NT2/D1 (cell line): ENCODE measurements around the gene GPSM1.
A peak's percentile ranks its signal among the peaks of the same experiment; 100 is the strongest.

Source experiments
- DNase-seq: peaks from one replicate; pipeline ENCODE4 v3.0.0-alpha.2; 2011; ENCODE audit warnings: low read depth, low spot score
- H3K27me3 ChIP-seq: 2 replicates; pipeline ENCODE4 v1.6.0; 2011; ENCODE audit warnings: mild to moderate bottlenecking; ENCODE audit not compliant: insufficient read length, insufficient read depth
- H3K36me3 ChIP-seq: 2 replicates; pipeline ENCODE4 v1.6.1; 2011; ENCODE audit warnings: mild to moderate bottlenecking, low read length, mixed read lengths; ENCODE audit not compliant: insufficient read depth, insufficient read length
- H3K4me1 ChIP-seq: 2 replicates; pipeline ENCODE4 v1.5.1; 2011; ENCODE audit not compliant: insufficient read depth, insufficient read length
- H3K4me3 ChIP-seq: 2 replicates; pipeline ENCODE4 v1.5.1; 2011; ENCODE audit warnings: low read depth; ENCODE audit not compliant: insufficient read length
- H3K9ac ChIP-seq: 2 replicates; pipeline ENCODE4 v1.6.0; 2011; ENCODE audit warnings: low read depth; ENCODE audit not compliant: insufficient read length
- H3K9me3 ChIP-seq: 2 replicates; pipeline ENCODE4 v1.5.1; 2011; ENCODE audit warnings: mild to moderate bottlenecking, low read length; ENCODE audit not compliant: insufficient read depth
- SUZ12 ChIP-seq: IDR thresholded peaks from 2 replicates; pipeline ENCODE4 v1.6.1; 2011; ENCODE audit not compliant: insufficient read length, insufficient read depth; ENCODE audit errors: extremely low read depth
- YY1 ChIP-seq: IDR thresholded peaks from 2 replicates; pipeline ENCODE4 v1.6.1; 2011; ENCODE audit not compliant: insufficient read length, insufficient read depth
- ZNF274 ChIP-seq: IDR thresholded peaks from 2 replicates; pipeline ENCODE4 v1.6.1; 2011; ENCODE audit warnings: mild to moderate bottlenecking, low read depth, low read length

Gene GPSM1

GRCh38 chr9:136370687-136371532, 43.6 kb downstream of the GPSM1 start:
- no peaks in the 10 kb centered on the region for H3K27me3 ChIP-seq
- H3K9me3 ChIP-seq, result no peaks in the 10 kb centered on the region
- DNase-seq, result no peak
- peaks cover 26% of the 10 kb centered on the region for H3K4me1 ChIP-seq
- H3K9ac ChIP-seq, result no peak overlapping the region
- H3K4me3 ChIP-seq, result no peak overlapping the region
- H3K36me3 ChIP-seq, result peaks cover 90% of the 10 kb centered on the region
- no peak for TF ChIP-seq YY1
- TF ChIP-seq SUZ12, result no peak
- TF ChIP-seq ZNF274, result no peak

- TF ChIP-seq ZNF274 (no peak), YY1 (no peak), SUZ12 (no peak)
- Histone ChIP-seq H3K4me3 (no peak overlapping the region), H3K9ac (no peak overlapping the region), H3K36me3 (peaks cover 90% of the 10 kb centered on the region), H3K4me1 (peaks cover 25% of the 10 kb centered on the region), H3K27me3 (no peaks in the 10 kb centered on the region), H3K9me3 (no peaks in the 10 kb centered on the region)
- no peak for DNase-seq
Measured at GRCh38 chr9:136371533-136371880, 44.2 kb downstream of the GPSM1 start.

GRCh38 chr9:136372006-136372405, 44.7 kb downstream of the GPSM1 start:
- Histone ChIP-seq H3K27me3 (no peaks in the 10 kb centered on the region), H3K9me3 (no peaks in the 10 kb centered on the region), H3K9ac (no peak overlapping the region), H3K4me3 (no peak overlapping the region), H3K36me3 (peaks cover 90% of the 10 kb centered on the region), H3K4me1 (peaks cover 26% of the 10 kb centered on the region)
- TF ChIP-seq ZNF274 (no peak), SUZ12 (no peak), YY1 (no peak)
- DNase-seq, result no peak

- no peak overlapping the region for H3K4me3 ChIP-seq
- no peaks in the 10 kb centered on the region for H3K9me3 ChIP-seq
- peaks cover 91% of the 10 kb centered on the region for H3K36me3 ChIP-seq
- no peak for DNase-seq
- no peak for TF ChIP-seq ZNF274
- TF ChIP-seq YY1, result no peak
- TF ChIP-seq SUZ12, result no peak
- peaks cover 26% of the 10 kb centered on the region for H3K4me1 ChIP-seq
- no peaks in the 10 kb centered on the region for H3K27me3 ChIP-seq
- no peak overlapping the region for H3K9ac ChIP-seq
Measured at GRCh38 chr9:136372561-136373299, 45.4 kb downstream of the GPSM1 start.

- H3K4me1 ChIP-seq, result peaks cover 26% of the 10 kb centered on the region
- no peaks in the 10 kb centered on the region for H3K9me3 ChIP-seq
- no peak for TF ChIP-seq YY1
- no peak for TF ChIP-seq ZNF274
- no peak for TF ChIP-seq SUZ12
- no peak for DNase-seq
- no peaks in the 10 kb centered on the region for H3K27me3 ChIP-seq
- H3K9ac ChIP-seq, result peak within 1 kb of the TSS; percentile 32
- no peak within 1 kb of the TSS for H3K4me3 ChIP-seq
- H3K36me3 ChIP-seq, result peaks cover 91% of the 10 kb centered on the region
Measured at GRCh38 chr9:136373300-136374182, 46.2 kb downstream of the GPSM1 start, which contains the start of gene CARD9. TSS of gene CARD9 (minus strand) at chr9:136373669. CDS start at chr9:136372078, 1,591 bp downstream.

- no peaks in the 10 kb centered on the region for H3K27me3 ChIP-seq
- no peaks in the 10 kb centered on the region for H3K9me3 ChIP-seq
- H3K4me1 ChIP-seq, result peaks cover 26% of the 10 kb centered on the region
- TF ChIP-seq SUZ12 (no peak), ZNF274 (no peak), YY1 (no peak)
- peaks cover 96% of the 10 kb centered on the region for H3K36me3 ChIP-seq
- DNase-seq, result no peak
- peak overlapping the region; percentile 32 for H3K9ac ChIP-seq
- H3K4me3 ChIP-seq, result no peak overlapping the region
Measured at GRCh38 chr9:136374183-136374575, 46.8 kb downstream of the GPSM1 start.
